ENCODE data around the gene ZNF281. TPM values are rescaled to one million over a fixed set of nuclear protein-coding genes. Genes with fewer than 3 reads are reported as not detected.

Gene ZNF281
- 1 to 10 TPM; 3.4 to 5.5 (median 5.3) TPM for total RNA-seq

DNA sequence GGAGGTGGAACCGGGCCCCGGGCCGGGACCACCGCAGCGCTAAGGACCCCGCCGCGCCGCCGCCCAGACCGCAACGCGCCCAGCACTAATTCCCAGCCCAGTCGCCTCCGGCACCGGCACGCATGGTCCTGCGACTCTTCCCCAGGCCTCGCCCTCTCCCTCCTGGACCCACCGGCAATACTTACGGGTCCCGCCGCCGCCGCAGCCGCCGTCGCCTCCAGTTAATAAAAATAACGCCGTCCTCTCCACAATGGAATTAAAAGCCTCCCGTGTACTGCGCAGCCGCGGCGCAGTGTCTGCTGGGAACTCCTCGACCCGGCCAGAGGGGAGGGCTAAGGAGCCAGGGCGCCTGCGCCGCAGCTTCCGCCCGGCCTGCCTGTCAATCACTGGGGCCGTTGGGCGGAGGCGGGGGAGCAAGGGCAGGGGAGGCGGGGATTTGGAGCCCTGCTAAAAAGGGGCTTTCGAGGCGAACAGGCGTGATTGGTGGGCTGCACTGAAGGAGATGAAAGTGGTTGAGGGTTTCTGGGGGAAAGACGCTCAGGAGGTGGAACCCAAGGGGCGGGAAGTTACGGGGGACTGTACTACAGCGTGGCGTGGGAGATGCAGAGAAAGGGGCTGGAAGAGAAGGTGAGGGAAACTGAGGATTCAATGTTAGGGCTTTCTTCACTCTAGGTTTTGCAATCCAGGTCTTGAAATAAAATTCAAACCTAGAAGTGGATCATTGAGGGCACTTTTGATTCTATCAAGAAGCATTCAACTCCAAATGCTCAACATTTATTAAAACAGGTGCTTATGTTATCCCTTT lies at the start of gene ZNF281:
Gene ZNF281, minus strand, starts transcription at position 276 of the 805 bp plus-strand sequence. CDS start 331 bp downstream, outside the sequence.
- no peak for TF ChIP-seq POLR2A (IDR thresholded peaks at IDR 0.05)
- TF ChIP-seq, protein P1, sequence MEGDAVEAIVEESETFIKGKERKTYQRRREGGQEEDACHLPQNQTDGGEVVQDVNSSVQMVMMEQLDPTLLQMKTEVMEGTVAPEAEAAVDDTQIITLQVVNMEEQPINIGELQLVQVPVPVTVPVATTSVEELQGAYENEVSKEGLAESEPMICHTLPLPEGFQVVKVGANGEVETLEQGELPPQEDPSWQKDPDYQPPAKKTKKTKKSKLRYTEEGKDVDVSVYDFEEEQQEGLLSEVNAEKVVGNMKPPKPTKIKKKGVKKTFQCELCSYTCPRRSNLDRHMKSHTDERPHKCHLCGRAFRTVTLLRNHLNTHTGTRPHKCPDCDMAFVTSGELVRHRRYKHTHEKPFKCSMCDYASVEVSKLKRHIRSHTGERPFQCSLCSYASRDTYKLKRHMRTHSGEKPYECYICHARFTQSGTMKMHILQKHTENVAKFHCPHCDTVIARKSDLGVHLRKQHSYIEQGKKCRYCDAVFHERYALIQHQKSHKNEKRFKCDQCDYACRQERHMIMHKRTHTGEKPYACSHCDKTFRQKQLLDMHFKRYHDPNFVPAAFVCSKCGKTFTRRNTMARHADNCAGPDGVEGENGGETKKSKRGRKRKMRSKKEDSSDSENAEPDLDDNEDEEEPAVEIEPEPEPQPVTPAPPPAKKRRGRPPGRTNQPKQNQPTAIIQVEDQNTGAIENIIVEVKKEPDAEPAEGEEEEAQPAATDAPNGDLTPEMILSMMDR (IDR thresholded peaks at IDR 0.05), result peak in 1 of 3 donors; percentile 10
- intact Hi-C loops (cut with DNase I; ENCODE audit: low total_unique reads), result no loop called here
- peak; percentile 89 to 98 for DNase-seq (ENCODE audit: low spot score in 2 of 2)
- WGBS, 2 donors, result 0% methylated on average over 16 to 35 of the region's 54 CpGs
- H3K4me3 ChIP-seq (ENCODE audit: low read depth, poor library complexity, severe bottlenecking), result peak within 1 kb of the TSS; percentile 74

DNA sequence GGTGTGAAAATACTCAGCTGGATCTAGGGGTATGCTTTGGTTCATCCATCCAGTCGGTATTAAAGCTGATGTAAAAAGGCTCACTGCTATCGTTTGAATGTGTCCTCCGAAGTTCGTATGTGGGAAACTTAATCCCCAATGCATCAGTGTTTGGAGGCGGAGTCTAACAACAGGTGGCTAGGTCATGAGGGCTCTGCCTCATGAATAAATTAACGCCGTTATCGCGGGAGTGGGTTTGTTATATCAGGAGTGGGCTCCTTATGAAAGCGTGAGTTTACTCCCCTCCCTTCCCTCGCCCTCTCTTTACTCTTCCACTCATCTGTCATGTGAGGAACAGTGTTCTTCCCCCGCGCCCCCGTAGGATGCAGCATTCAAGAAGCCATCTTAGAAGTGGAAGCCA lies 48.9 kb upstream of the ZNF281 start:
- intact Hi-C loops (cut with DNase I; ENCODE audit: low total_unique reads), result no loop called here
- WGBS, 2 donors, result 94 to 95% methylated on average over 14 of the region's 14 CpGs
- no peak for TF ChIP-seq POLR2A (IDR thresholded peaks at IDR 0.05)
- TF ChIP-seq, protein P1 (IDR thresholded peaks at IDR 0.05), result no peak
- no peak for DNase-seq (ENCODE audit: low spot score in 2 of 2)
- H3K4me3 ChIP-seq (ENCODE audit: low read depth, poor library complexity, severe bottlenecking), result no peak overlapping the region

- intact Hi-C loops (cut with DNase I; ENCODE audit: low total_unique reads), result no loop called here
- no peak for DNase-seq (ENCODE audit: low spot score in 2 of 2)
These were observed 48.0 kb upstream of the ZNF281 start for GRCh38 chr1:200457810-200458209.

DNA sequence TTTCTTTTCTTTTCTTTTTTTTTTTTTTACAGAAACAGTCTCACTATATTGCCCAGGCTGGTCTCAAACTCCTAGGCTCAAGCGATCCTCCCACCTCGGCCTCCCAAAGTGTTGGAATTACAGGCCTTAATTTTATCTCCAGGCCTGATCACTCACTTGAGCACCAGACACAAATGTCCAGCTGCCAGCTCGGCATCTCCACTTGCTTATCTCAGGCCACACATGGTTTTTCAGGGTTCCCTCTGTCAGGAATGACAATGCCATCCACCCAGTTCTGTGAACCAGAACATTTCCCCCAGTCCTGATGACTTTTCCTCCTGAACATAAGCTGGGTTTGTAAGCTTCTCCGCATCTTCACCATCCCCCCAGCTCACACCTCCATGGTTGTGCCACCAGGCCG lies 44.6 kb upstream of the ZNF281 start:
- no peak overlapping the region for H3K4me3 ChIP-seq (ENCODE audit: low read depth, poor library complexity, severe bottlenecking)
- intact Hi-C loops (cut with DNase I; ENCODE audit: low total_unique reads), result no loop called here
- WGBS, 2 donors, result 83 to 93% methylated on average over 5 of the region's 5 CpGs
- DNase-seq (ENCODE audit: low spot score in 2 of 2), result no peak
- TF ChIP-seq POLR2A (IDR thresholded peaks at IDR 0.05), result no peak
- TF ChIP-seq, protein P1 (IDR thresholded peaks at IDR 0.05), result no peak

More at GRCh38 chr1:200457810-200458209, 48.0 kb upstream of the ZNF281 start:
- H3K4me3 ChIP-seq (ENCODE audit: low read depth, poor library complexity, severe bottlenecking), result no peak overlapping the region
- TF ChIP-seq, protein P1 (IDR thresholded peaks at IDR 0.05), result no peak
- no peak for TF ChIP-seq POLR2A (IDR thresholded peaks at IDR 0.05)
- WGBS, 2 donors, result 95 to 96% methylated on average over 6 of the region's 6 CpGs

GRCh38 chr1:200453553-200453905 lies 43.7 kb upstream of the ZNF281 start:
- DNase-seq (ENCODE audit: low spot score in 2 of 2), result no peak
- TF ChIP-seq POLR2A (IDR thresholded peaks at IDR 0.05), result no peak
- TF ChIP-seq, protein P1 (IDR thresholded peaks at IDR 0.05), result no peak
- no peak overlapping the region for H3K4me3 ChIP-seq (ENCODE audit: low read depth, poor library complexity, severe bottlenecking)
- 69 to 75% methylated on average over 3 of the region's 3 CpGs for WGBS, 2 donors
- intact Hi-C loops (cut with DNase I; ENCODE audit: low total_unique reads), result no loop called here
